HEK293T (cell line): ENCODE measurements around the gene RNF32.

ENCODE experiments used
- CTCF ChIA-PET: fragments of 350-600 bp; formaldehyde crosslinking; extraction: SDS; loops from one replicate; lab custom pipeline; 2021; ENCODE audit warnings: antibody characterized with exemption, inconsistent platforms; lab: Yijun Ruan, JAX
- POLR2A ChIA-PET: fragments of 350-600 bp; formaldehyde crosslinking; extraction: SDS; loops from one replicate; lab custom pipeline; 2020; ENCODE audit warnings: antibody characterized with exemption, inconsistent platforms; lab: Yijun Ruan, JAX
- DNase-seq: peaks from one replicate; pipeline ENCODE4 v3.0.0; 2012; ENCODE audit warnings: mixed read lengths; ENCODE audit errors: extremely low spot score
- ARNT ChIP-seq: fragments of 450-650 bp; IDR thresholded peaks from 2 replicates; pipeline ENCODE4 v1.6.1; 2017; ENCODE audit warnings: mild to moderate bottlenecking
- BHLHE40 ChIP-seq: fragments of 450-650 bp; IDR thresholded peaks from 2 replicates; pipeline ENCODE4 v1.6.1; 2016; ENCODE audit warnings: mild to moderate bottlenecking, moderate library complexity, borderline replicate concordance
- CTBP1 ChIP-seq: fragments of 450-650 bp; IDR thresholded peaks from 2 replicates; pipeline ENCODE4 v1.6.1; 2016; ENCODE audit warnings: borderline replicate concordance
- ELF4 ChIP-seq: fragments of 450-650 bp; IDR thresholded peaks from 2 replicates; pipeline ENCODE4 v1.6.1; 2017; ENCODE audit warnings: antibody characterized with exemption
- FOXA1 ChIP-seq: fragments of 450-650 bp; IDR thresholded peaks from 2 replicates; pipeline ENCODE4 v1.6.1; 2016; ENCODE audit warnings: mild to moderate bottlenecking
- FOXK2 ChIP-seq: fragments of 450-650 bp; IDR thresholded peaks from 2 replicates; pipeline ENCODE4 v1.6.1; 2016; ENCODE audit warnings: mild to moderate bottlenecking
- FOXM1 ChIP-seq: fragments of 450-650 bp; IDR thresholded peaks from 2 replicates; pipeline ENCODE4 v1.6.1; 2017; ENCODE audit warnings: mild to moderate bottlenecking, borderline replicate concordance
- HDGF ChIP-seq: fragments of 450-650 bp; IDR thresholded peaks from 2 replicates; pipeline ENCODE4 v1.6.1; 2017; ENCODE audit warnings: antibody characterized with exemption, borderline replicate concordance
- L3MBTL2 ChIP-seq: fragments of 450-650 bp; conservative IDR thresholded peaks from 2 replicates; pipeline ENCODE4 v1.6.1; 2016; ENCODE audit warnings: mild to moderate bottlenecking
- LEF1 ChIP-seq: fragments of 450-650 bp; IDR thresholded peaks from 2 replicates; pipeline ENCODE4 v1.6.1; 2017; ENCODE audit warnings: mild to moderate bottlenecking, borderline replicate concordance
- NFRKB ChIP-seq: fragments of 450-650 bp; IDR thresholded peaks from 2 replicates; pipeline ENCODE4 v1.6.1; 2016; ENCODE audit warnings: mild to moderate bottlenecking, moderate library complexity
- PKNOX1 ChIP-seq: fragments of 450-650 bp; IDR thresholded peaks from 2 replicates; pipeline ENCODE4 v1.6.1; 2016
- SP1 ChIP-seq: fragments of 450-650 bp; IDR thresholded peaks from 2 replicates; pipeline ENCODE4 v1.6.1; 2017
- SUZ12 ChIP-seq: fragments of 450-650 bp; IDR thresholded peaks from 2 replicates; pipeline ENCODE4 v1.6.1; 2016; ENCODE audit warnings: mild to moderate bottlenecking
- TARDBP ChIP-seq: fragments of 450-650 bp; IDR thresholded peaks from 2 replicates; pipeline ENCODE4 v1.6.1; 2016
- ZNF384 ChIP-seq: fragments of 450-650 bp; IDR thresholded peaks from 2 replicates; pipeline ENCODE4 v1.6.1; 2016

RNF32 gene

DNA sequence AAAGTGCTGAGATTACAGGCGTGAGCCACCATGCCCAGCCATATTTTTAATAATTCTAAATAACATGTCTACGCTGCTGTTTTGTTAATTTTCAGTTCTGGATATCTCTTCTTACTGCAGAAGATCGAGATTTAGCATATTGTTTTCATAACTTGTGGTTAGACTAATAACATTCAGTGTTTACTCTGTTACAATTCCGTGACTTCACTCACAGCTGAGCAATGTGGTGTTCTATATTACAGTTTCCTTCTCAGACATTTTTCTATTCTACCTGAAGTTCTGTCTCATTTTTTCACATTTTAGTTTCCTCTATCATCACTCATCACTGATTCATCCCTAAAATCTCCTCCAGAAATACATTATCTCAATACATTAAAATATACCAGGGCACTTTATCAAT is 10.9 kb downstream of the RNF32 start:
- no peak for TF ChIP-seq FOXK2
- no peak for TF ChIP-seq FOXA1
- no peak for TF ChIP-seq HDGF
- TF ChIP-seq ZNF384, result no peak
- no peak for TF ChIP-seq NFRKB
- no peak for TF ChIP-seq CTBP1
- no peak for TF ChIP-seq ELF4
- no peak for TF ChIP-seq BHLHE40
- no peak for TF ChIP-seq L3MBTL2
- TF ChIP-seq FOXM1, result no peak
- no peak for TF ChIP-seq LEF1
- no peak for TF ChIP-seq ARNT
- TF ChIP-seq PKNOX1, result no peak
- TF ChIP-seq SP1, result no peak
- no peak for TF ChIP-seq SUZ12
- no peak for TF ChIP-seq TARDBP
- no peak for DNase-seq
- POLR2A ChIA-PET, result interaction anchor here (1.7 kb wide), 1 partner anchor 10 kb away, joined by 4 read pairs; no protein-coding TSS in a partner anchor
- CTCF ChIA-PET, result no interaction called here

- ChIA-PET POLR2A (interaction anchor here (1.1 to 1.7 kb wide), 2 partner anchors 12 kb away, joined by 3 to 4 read pairs; partner anchors contain the start of gene RNF32), CTCF (no interaction called here)
- TF ChIP-seq NFRKB (no peak), TARDBP (no peak), CTBP1 (no peak), BHLHE40 (no peak), FOXM1 (no peak), FOXA1 (no peak), L3MBTL2 (no peak), PKNOX1 (no peak), LEF1 (no peak), ARNT (no peak), HDGF (no peak), SUZ12 (no peak), ZNF384 (no peak), SP1 (no peak), FOXK2 (no peak), ELF4 (no peak)
- no peak for DNase-seq
Observed at GRCh38 chr7:156652886-156653568, 12.5 kb downstream of the RNF32 start.

DNA sequence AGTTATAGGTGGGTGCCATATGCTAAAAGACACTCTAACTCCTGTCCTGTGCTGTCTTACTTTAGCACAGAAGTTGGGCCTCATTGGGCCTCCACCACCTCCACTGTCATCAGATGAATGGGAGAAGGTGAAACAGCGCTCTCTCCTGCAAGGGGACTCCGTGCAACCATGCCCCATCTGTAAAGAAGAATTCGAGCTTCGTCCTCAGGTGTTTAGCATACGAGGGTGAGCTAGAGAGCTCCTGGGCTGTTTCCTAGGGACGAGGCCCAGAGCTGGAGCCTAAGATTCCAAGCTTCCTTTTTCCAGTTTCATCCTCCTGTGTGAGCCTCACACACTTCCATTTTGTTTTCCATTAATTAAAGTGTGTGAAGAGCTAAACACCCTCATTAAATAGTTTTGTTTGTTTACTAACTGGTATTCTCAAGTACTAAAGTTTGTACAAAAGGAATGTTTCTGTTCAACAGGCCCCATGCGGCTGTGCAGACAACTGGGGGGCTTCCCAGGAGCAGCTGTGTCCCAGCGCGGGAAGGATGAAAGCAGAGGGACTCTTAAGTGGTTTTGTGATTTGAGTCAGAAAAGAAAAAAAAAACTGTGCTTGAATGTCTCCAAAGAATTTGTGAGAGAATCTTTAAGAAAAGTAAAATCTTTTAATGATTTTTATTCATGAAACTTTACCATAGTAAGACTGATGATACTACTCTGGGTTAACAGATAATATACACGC is 14.1 kb downstream of the RNF32 start:
- ChIA-PET CTCF (no interaction called here), POLR2A (no interaction called here)
- DNase-seq, result no peak
- no peak for TF ChIP-seq NFRKB
- no peak for TF ChIP-seq PKNOX1
- no peak for TF ChIP-seq FOXK2

DNA sequence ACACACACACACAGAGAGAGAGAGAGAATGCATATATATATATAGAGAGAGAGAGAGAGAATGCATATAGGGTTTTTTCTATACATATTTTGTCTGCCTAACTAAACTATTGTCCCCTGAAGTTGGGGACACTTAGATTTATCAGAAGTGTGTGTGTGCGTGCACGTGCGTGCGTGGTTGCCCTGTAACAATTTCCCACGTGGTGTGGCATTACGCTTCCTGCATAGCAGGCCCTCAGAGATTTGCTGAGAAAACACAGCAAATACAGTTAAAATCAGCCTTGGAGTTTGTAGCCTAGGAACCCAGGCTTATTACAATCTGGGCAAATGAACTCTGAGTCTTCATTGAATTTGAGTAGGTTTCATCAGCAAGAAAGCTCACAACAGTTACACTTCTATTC is 14.7 kb downstream of the RNF32 start:
- CTCF ChIA-PET, result no interaction called here
- POLR2A ChIA-PET, result no interaction called here

DNA sequence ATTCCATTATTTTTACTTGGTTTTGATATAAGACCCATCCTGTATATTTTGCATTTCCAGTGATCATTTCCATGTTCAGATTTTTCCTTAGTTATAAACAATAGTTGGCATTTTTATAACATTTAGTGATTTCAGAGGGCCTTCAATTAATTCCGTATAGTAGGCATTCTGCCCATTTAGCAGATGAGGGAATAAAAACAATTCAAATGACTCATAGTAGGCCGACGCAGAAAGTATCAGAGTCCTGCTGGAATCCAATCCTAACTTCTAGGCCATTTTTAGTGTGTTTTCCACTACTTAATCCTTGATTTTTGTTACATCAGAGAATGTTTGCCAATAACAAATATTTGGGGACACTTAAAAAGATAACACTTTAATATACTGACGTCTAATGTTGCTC is 15.4 kb downstream of the RNF32 start:
- TF ChIP-seq SUZ12, result no peak
- TF ChIP-seq BHLHE40, result no peak
- no peak for TF ChIP-seq PKNOX1
- no peak for TF ChIP-seq L3MBTL2
- TF ChIP-seq NFRKB, result no peak
- TF ChIP-seq ZNF384, result no peak
- no peak for TF ChIP-seq HDGF
- no peak for TF ChIP-seq ARNT
- TF ChIP-seq CTBP1, result no peak
- no peak for TF ChIP-seq ELF4
- TF ChIP-seq FOXK2, result no peak
- TF ChIP-seq LEF1, result no peak
- no peak for TF ChIP-seq SP1
- no peak for TF ChIP-seq FOXA1
- TF ChIP-seq TARDBP, result no peak
- no peak for TF ChIP-seq FOXM1
- ChIA-PET CTCF (no interaction called here), POLR2A (no interaction called here)
- DNase-seq, result no peak

More for the DNA sequence above, 14.7 kb downstream of the RNF32 start:
- TF ChIP-seq SP1 (no peak), HDGF (no peak), SUZ12 (no peak), BHLHE40 (no peak), LEF1 (no peak), FOXA1 (no peak), FOXM1 (no peak), L3MBTL2 (no peak)
- no peak for DNase-seq
